B cell (primary cell): ENCODE results near the gene BTBD18. TPM values are rescaled to one million over a fixed set of nuclear protein-coding genes. Genes with fewer than 3 reads are reported as not detected.

Experiments used
- ATAC-seq: fragments of 200-7000 bp; cut with Tn5 transposase; one replicate; pipeline ENCODE4 v1.10.0; 2021; ENCODE audit warnings: low read depth, mild to moderate bottlenecking, moderate number of reproducible peaks, moderate library complexity
- CTCF ChIA-PET: fragments of 350-600 bp; sonication (Branson Sonifier 250); formaldehyde crosslinking; loops from one replicate; lab custom pipeline; 2021; ENCODE audit warnings: antibody characterized with exemption, inconsistent platforms; lab: Charles Lee
- POLR2A ChIA-PET: fragments of 350-600 bp; sonication (Branson Sonifier 250); formaldehyde crosslinking; loops from one replicate; lab custom pipeline; 2021; ENCODE audit warnings: antibody characterized with exemption; lab: Charles Lee
- DNase-seq: peaks from one replicate; pipeline ENCODE4 v3.0.0; 2013
- H2AFZ ChIP-seq: 2 replicates; pipeline ENCODE4 v1.6.1; 2012; ENCODE audit warnings: mild to moderate bottlenecking, low read depth, low read length; ENCODE audit not compliant: insufficient read depth, poor library complexity, severe bottlenecking
- H3K27ac ChIP-seq, 2 donors: 1 replicate in 1 of 2; 2 replicates in 1 of 2; pipeline ENCODE4 v1.5.1; 2012 to 2013; ENCODE audit warnings: low read length in 2 of 2, mild to moderate bottlenecking in 2 of 2, moderate library complexity in 1 of 2
- H3K27me3 ChIP-seq, 4 experiments: fragments of 200-600 bp in 1 of 4; sonication (generic) in 1 of 4; replicated peaks in 1 of 4; 1 replicate in 2 of 4; 2 replicates in 2 of 4; pipeline versions ENCODE4 v1.6.1 to v1.7.0; 2013 to 2016; ENCODE audit warnings: low read length in 3 of 4, mild to moderate bottlenecking in 2 of 4, mixed read lengths in 1 of 4, moderate library complexity in 1 of 4; ENCODE audit not compliant: insufficient read depth in 4 of 4, control insufficient read depth in 3 of 4; ENCODE audit errors: control extremely low read depth in 1 of 4
- H3K36me3 ChIP-seq, 2 experiments: replicated peaks in 1 of 2; 1 replicate in 1 of 2; 2 replicates in 1 of 2; pipeline versions ENCODE4 v1.6.1 to v1.7.1; 2013; ENCODE audit warnings: low read length in 1 of 2; ENCODE audit not compliant: insufficient read depth in 2 of 2, control insufficient read depth in 1 of 2; ENCODE audit errors: control extremely low read depth in 1 of 2, extremely low read depth in 1 of 2
- H3K4me1 ChIP-seq, 2 donors: fragments of 200-600 bp in 1 of 2; sonication (generic) in 1 of 2; 1 replicate in 1 of 2; 2 replicates in 1 of 2; pipeline versions ENCODE4 v1.5.1 to v1.6.1; 2013 to 2017; ENCODE audit warnings: low read length in 2 of 2; ENCODE audit not compliant: control insufficient read depth in 2 of 2, insufficient read depth in 2 of 2
- H3K4me2 ChIP-seq: replicated peaks from 2 replicates; pipeline ENCODE3; 2012; ENCODE audit warnings: mild to moderate bottlenecking, low read depth, low read length; ENCODE audit not compliant: poor library complexity, severe bottlenecking
- H3K4me3 ChIP-seq, 5 experiments: fragments of 200-600 bp in 1 of 5; sonication (generic) in 1 of 5; 1 replicate in 3 of 5; 2 replicates in 2 of 5; pipeline versions ENCODE4 v1.5.1 to v1.7.0; 2011 to 2016; ENCODE audit warnings: low read length in 4 of 5, mild to moderate bottlenecking in 4 of 5, low read depth in 2 of 5, control low read depth in 1 of 5, moderate library complexity in 1 of 5; ENCODE audit not compliant: insufficient read depth in 1 of 5; ENCODE audit errors: control extremely low read depth in 1 of 5, extremely low read depth in 1 of 5
- H3K79me2 ChIP-seq: fragments of 200-600 bp; sonication (generic); one replicate; pipeline ENCODE4 v1.6.0; 2016; ENCODE audit warnings: low read length; ENCODE audit not compliant: control insufficient read depth, insufficient read depth
- H3K9ac ChIP-seq: fragments of 200-600 bp; sonication (generic); 2 replicates; pipeline ENCODE4 v1.6.1; 2017; ENCODE audit warnings: mild to moderate bottlenecking, low read length, moderate library complexity
- H3K9me3 ChIP-seq, 3 donors: one replicate each; pipeline versions ENCODE4 v1.6.1 to v1.7.1; 2013; ENCODE audit warnings: low read length in 2 of 3; ENCODE audit not compliant: control insufficient read depth in 2 of 3, insufficient read depth in 1 of 3; ENCODE audit errors: control extremely low read depth in 1 of 3
- H4K20me1 ChIP-seq: 2 replicates; pipeline ENCODE4 v1.6.0; 2012; ENCODE audit warnings: mild to moderate bottlenecking, low read length; ENCODE audit not compliant: insufficient read depth, control insufficient read depth, poor library complexity, severe bottlenecking
- H3K27ac Mint-ChIP-seq: one replicate; pipeline ENCODE4 v1.8.0; 2021; ENCODE audit warnings: mixed read lengths
- H3K27me3 Mint-ChIP-seq: one replicate; pipeline ENCODE4 v1.8.0; 2021; ENCODE audit warnings: mixed read lengths
- H3K4me1 Mint-ChIP-seq: one replicate; pipeline ENCODE4 v1.8.0; 2021; ENCODE audit warnings: mixed read lengths
- H3K4me3 Mint-ChIP-seq: one replicate; pipeline ENCODE4 v1.8.0; 2021; ENCODE audit warnings: mixed read lengths
- H3K9me3 Mint-ChIP-seq: one replicate; pipeline ENCODE4 v1.8.0; 2022; ENCODE audit warnings: mixed read lengths; ENCODE audit not compliant: insufficient read depth
- CTCF ChIP-seq: fragments of 200-600 bp; IDR thresholded peaks from one replicate; pipeline ENCODE4 v1.8.0; 2022; ENCODE audit warnings: antibody characterized with exemption, mild to moderate bottlenecking
- EZH2 ChIP-seq: IDR thresholded peaks from 2 replicates; pipeline ENCODE4 v1.6.1; 2012; ENCODE audit warnings: borderline replicate concordance, low read depth, mild to moderate bottlenecking, moderate library complexity, low read length; ENCODE audit not compliant: insufficient read depth, poor library complexity, severe bottlenecking
- WGBS: methylation state at CpG from one replicate; pipeline ENCODE4 v1.1.5; 2013; ENCODE audit warnings: missing lambda C conversion rate; ENCODE audit not compliant: insufficient coverage; 5-methylcytosine and 5-hydroxymethylcytosine counted together
- intact Hi-C: fragments of 100-400 bp; cut with micrococcal nuclease; formaldehyde crosslinking; loops from one replicate; pipeline ENCODE4 v1.10.0; 2022
- polyA plus RNA-seq: library from polyadenylated mRNA; depleted of rRNA; stranded (reverse); fragments of >200 nt; gene quantifications from 2 replicates; pipeline ENCODE4 v1.2.3, GENCODE V29; 2012
- total RNA-seq, 2 donors: library from RNA; stranded (reverse); fragments of 120-200 nt in 1 of 2; gene quantifications; 1 replicate in 1 of 2; 2 replicates in 1 of 2; pipeline versions ENCODE4 v1.2.3 to v1.2.4, GENCODE V29; 2013 to 2022

BTBD18 gene
- total and polyA plus RNA-seq, 2 donors (not counting 1 experiment from before 2014, with no cell fraction given), result not detected

- H3K4me3 Mint-ChIP-seq, result peak overlapping the region; percentile 99
- Histone ChIP-seq H2AFZ (peak overlapping the region; percentile 91), H3K9me3 (no peaks in the 10 kb centered on the region), H3K36me3 (peaks cover 6 to 50% of the 10 kb centered on the region in 2 experiments), H3K4me1 (peaks cover 11 to 32% of the 10 kb centered on the region in 2 donors), H3K4me2 (peak overlapping the region; percentile 86), H3K27me3 (no peaks in the 10 kb centered on the region), H3K9ac (peak overlapping the region; percentile 97), H4K20me1 (no peaks in the 10 kb centered on the region), H3K4me3 (peak overlapping the region; percentile 83 to 97 (median 94)), H3K27ac (peak overlapping the region; percentile 90 to 97), H3K79me2 (peaks cover 37% of the 10 kb centered on the region)
- intact Hi-C loops, result loop anchor here (5.0 kb wide), 1 partner anchor 175 kb away; the partner anchor contains the start of gene UBE2L6
- no peaks in the 10 kb centered on the region for H3K9me3 Mint-ChIP-seq
- no peaks in the 10 kb centered on the region for H3K27me3 Mint-ChIP-seq
- DNase-seq (no peak), ATAC-seq (no peak)
- ChIA-PET CTCF (interaction anchor here (0.7 to 6.2 kb wide), 7 partner anchors 10 to 174 kb away, joined by 3 to 68 read pairs (median 4); partner anchors contain the start of genes BTBD18, CTNND1 and UBE2L6), POLR2A (interaction anchor here (0.7 to 2.0 kb wide), 10 partner anchors 9 to 417 kb away, joined by 3 to 24 read pairs (median 4); partner anchors contain the start of genes BTBD18, MED19, TMX2 and TNKS1BP1)
- H3K4me1 Mint-ChIP-seq, result peaks cover 38% of the 10 kb centered on the region
- no peak for TF ChIP-seq CTCF
- no peak for TF ChIP-seq EZH2
- WGBS, result 0% methylated on average over 7 of the region's 10 CpGs
- peak overlapping the region; percentile 99 for H3K27ac Mint-ChIP-seq
These were observed 9.5 kb downstream of the BTBD18 start for GRCh38 chr11:57742087-57742452.
